ENCODE data around the gene LYZL6. TPM values are rescaled to one million over a fixed set of nuclear protein-coding genes. Genes with fewer than 3 reads are reported as not detected.

Gene LYZL6
- total RNA-seq, 3 donors from 2014 or later (not counting 1 experiment from before 2014, with no cell fraction given), result not detected

GRCh38 chr17:35906926-35907637 is 36.4 kb downstream of the LYZL6 start:
- Mint-ChIP-seq H3K27ac (peak overlapping the region; percentile 4 to 6), H3K4me3 (no peak overlapping the region), H3K27me3 (ENCODE audit: low read depth in 2 of 2) (no peaks in the 10 kb centered on the region), H3K36me3 (no peaks in the 10 kb centered on the region), H3K4me1 (peaks cover 79 to 82% of the 10 kb centered on the region in 2 donors), H3K9me3 (no peaks in the 10 kb centered on the region)
- WGBS (ENCODE audit: insufficient coverage), result 74% methylated on average over 3 of the region's 3 CpGs
- intact Hi-C loops (cut with micrococcal nuclease), result no loop called here
- H3K9me3 ChIP-seq (ENCODE audit: control insufficient read depth, insufficient read depth, low read length), result no peaks in the 10 kb centered on the region
- H3K4me1 ChIP-seq (ENCODE audit: control insufficient read depth, insufficient read depth, low read length), result peaks cover 38% of the 10 kb centered on the region
- no peaks in the 10 kb centered on the region for H3K27me3 ChIP-seq (ENCODE audit: control insufficient read depth, insufficient read depth, low read length)
- no peak overlapping the region for H3K27ac ChIP-seq (ENCODE audit: low read length)
- ATAC-seq (no peak), DNase-seq (peak in 1 of 2 donors; percentile 39)
- no peaks in the 10 kb centered on the region for H3K36me3 ChIP-seq (ENCODE audit: control insufficient read depth, insufficient read depth, low read length)
- no peak overlapping the region for H3K4me3 ChIP-seq (ENCODE audit: low read length)
- no peak for TF ChIP-seq CTCF (IDR thresholded peaks at IDR 0.05)

GRCh38 chr17:35906191-35906925 is 37.2 kb downstream of the LYZL6 start:
- ATAC-seq (no peak), DNase-seq (no peak)
- H3K9me3 Mint-ChIP-seq, result no peaks in the 10 kb centered on the region
- H3K27ac Mint-ChIP-seq, result no peak overlapping the region
- H3K27me3 Mint-ChIP-seq (ENCODE audit: low read depth in 2 of 2), result no peaks in the 10 kb centered on the region
- Histone ChIP-seq H3K4me1 (ENCODE audit: control insufficient read depth, insufficient read depth, low read length) (peaks cover 45% of the 10 kb centered on the region), H3K4me3 (ENCODE audit: low read length) (no peak overlapping the region), H3K9me3 (ENCODE audit: control insufficient read depth, insufficient read depth, low read length) (no peaks in the 10 kb centered on the region), H3K27ac (ENCODE audit: low read length) (no peak overlapping the region), H3K36me3 (ENCODE audit: control insufficient read depth, insufficient read depth, low read length) (no peaks in the 10 kb centered on the region), H3K27me3 (ENCODE audit: control insufficient read depth, insufficient read depth, low read length) (no peaks in the 10 kb centered on the region)
- no peaks in the 10 kb centered on the region for H3K36me3 Mint-ChIP-seq
- intact Hi-C loops (cut with micrococcal nuclease), result no loop called here
- WGBS (ENCODE audit: insufficient coverage), result 99% methylated on average over 5 of the region's 5 CpGs
- no peak for TF ChIP-seq CTCF (IDR thresholded peaks at IDR 0.05)
- H3K4me1 Mint-ChIP-seq, result peaks cover 78 to 83% of the 10 kb centered on the region in 2 donors
- no peak overlapping the region for H3K4me3 Mint-ChIP-seq

GRCh38 chr17:35903451-35903850 is 40.1 kb downstream of the LYZL6 start:
- Histone ChIP-seq H3K27me3 (ENCODE audit: control insufficient read depth, insufficient read depth, low read length) (no peaks in the 10 kb centered on the region), H3K4me1 (ENCODE audit: control insufficient read depth, insufficient read depth, low read length) (peaks cover 66% of the 10 kb centered on the region), H3K27ac (ENCODE audit: low read length) (no peak overlapping the region), H3K4me3 (ENCODE audit: low read length) (no peak overlapping the region), H3K36me3 (ENCODE audit: control insufficient read depth, insufficient read depth, low read length) (no peaks in the 10 kb centered on the region), H3K9me3 (ENCODE audit: control insufficient read depth, insufficient read depth, low read length) (no peaks in the 10 kb centered on the region)
- intact Hi-C loops (cut with micrococcal nuclease), result no loop called here
- Mint-ChIP-seq H3K36me3 (no peaks in the 10 kb centered on the region), H3K4me3 (peak overlapping the region; percentile 74), H3K9me3 (no peaks in the 10 kb centered on the region), H3K4me1 (peaks cover 78 to 87% of the 10 kb centered on the region in 2 donors), H3K27ac (peak overlapping the region; percentile 96 to 97), H3K27me3 (ENCODE audit: low read depth in 2 of 2) (no peaks in the 10 kb centered on the region)
- ATAC-seq, result no peak
- no peak for TF ChIP-seq CTCF (IDR thresholded peaks at IDR 0.05)
- no peak for DNase-seq
- WGBS (ENCODE audit: insufficient coverage), result 53% methylated on average over 3 of the region's 5 CpGs
